OCI-LY1 (cell line): ENCODE results near the gene ACAD8.

Experiments
- CTCF ChIP-seq: fragments of 200-600 bp; sonication (generic), shearing (Covaris generic); IDR thresholded peaks from 2 replicates; pipeline ENCODE4 v1.5.1; 2017; ENCODE audit warnings: mild to moderate bottlenecking, antibody characterized with exemption, low read length, moderate library complexity, mixed read lengths
- EZH2 ChIP-seq: fragments of 200-600 bp; sonication (generic), shearing (Covaris generic); IDR thresholded peaks from 2 replicates; pipeline ENCODE4 v1.8.0; 2017; ENCODE audit warnings: borderline replicate concordance, mixed run types, mild to moderate bottlenecking, antibody characterized with exemption, low read length, moderate library complexity, mixed read lengths

GRCh38 chr11:134205729-134206128 is 47.6 kb upstream of the ACAD8 start:
- no peak for TF ChIP-seq CTCF
- TF ChIP-seq EZH2, result no peak
